ENCODE results near the gene NMNAT3.

NMNAT3 gene

GRCh38 chr3:139574026-139574947, 103.5 kb downstream of the NMNAT3 start:
- DNase-seq = no peak

GRCh38 chr3:139572847-139573672, 104.7 kb downstream of the NMNAT3 start:
- DNase-seq = no peak

GRCh38 chr3:139571711-139572110, 106.1 kb downstream of the NMNAT3 start:
- DNase-seq = no peak

GRCh38 chr3:139564294-139564861, 113.4 kb downstream of the NMNAT3 start:
- no peak for DNase-seq

GRCh38 chr3:139561959-139562676, 115.7 kb downstream of the NMNAT3 start:
- DNase-seq = no peak

- no peak for DNase-seq
These were observed 116.4 kb downstream of the NMNAT3 start for GRCh38 chr3:139561255-139561817.

GRCh38 chr3:139560411-139560810, 117.4 kb downstream of the NMNAT3 start:
- DNase-seq = no peak

GRCh38 chr3:139559541-139559940, 118.2 kb downstream of the NMNAT3 start:
- DNase-seq = no peak

- DNase-seq = no peak
These were observed 119.2 kb downstream of the NMNAT3 start for GRCh38 chr3:139558351-139559266.

- no peak for DNase-seq
These were observed 120.7 kb downstream of the NMNAT3 start for GRCh38 chr3:139557041-139557440.

- DNase-seq = no peak
These were observed 122.5 kb downstream of the NMNAT3 start for GRCh38 chr3:139555249-139555648.

GRCh38 chr3:139554628-139555027, 123.1 kb downstream of the NMNAT3 start:
- no peak for DNase-seq

GRCh38 chr3:139552632-139553365, 125.0 kb downstream of the NMNAT3 start:
- no peak for DNase-seq

- no peak for DNase-seq
These were observed 129.0 kb downstream of the NMNAT3 start for GRCh38 chr3:139548801-139549200.

GRCh38 chr3:139547666-139548065, 130.1 kb downstream of the NMNAT3 start:
- DNase-seq = no peak

GRCh38 chr3:139546772-139547171, 131.0 kb downstream of the NMNAT3 start:
- DNase-seq = no peak

GRCh38 chr3:139541532-139542288, 136.1 kb downstream of the NMNAT3 start:
- no peak for DNase-seq

GRCh38 chr3:139540651-139541531, 136.9 kb downstream of the NMNAT3 start:
- no peak for DNase-seq

- no peak for DNase-seq
These were observed 139.0 kb downstream of the NMNAT3 start for GRCh38 chr3:139538733-139539132.
